Ascending aorta (tissue), 2 donors: Measurements from ENCODE around the gene ZNF771. TPM values are rescaled to one million over a fixed set of nuclear protein-coding genes. Genes with fewer than 3 reads are reported as not detected.
A peak's percentile ranks its signal among the peaks of the same experiment; 100 is the strongest.
"Not testable (repeated sequence)": the region's sequence is repeated elsewhere in the genome, so short reads cannot be mapped to it uniquely, and the experiment has no call there.

Source experiments
- DNase-seq, 2 donors: peaks; one replicate each; pipeline ENCODE4 v3.0.0-alpha.2; 2019; ENCODE audit warnings: low spot score in 2 of 2
- H3K27ac ChIP-seq, 2 donors: fragments of 200-600 bp; sonication (generic); one replicate each; pipeline ENCODE4 v1.5.1; 2016 to 2017; ENCODE audit warnings: mild to moderate bottlenecking in 1 of 2
- H3K27me3 ChIP-seq: fragments of 200-600 bp; sonication (generic); one replicate; pipeline ENCODE4 v1.5.1; 2017
- H3K36me3 ChIP-seq, 2 donors: fragments of 200-600 bp; sonication (generic); one replicate each; pipeline ENCODE4 v1.5.1; 2016
- H3K4me1 ChIP-seq, 2 donors: fragments of 200-600 bp; sonication (generic); one replicate each; pipeline ENCODE4 v1.5.1; 2016 to 2017; ENCODE audit warnings: mild to moderate bottlenecking in 1 of 2
- H3K4me3 ChIP-seq, 2 donors: fragments of 200-600 bp; sonication (generic); one replicate each; pipeline ENCODE4 v1.5.1; 2016 to 2017; ENCODE audit warnings: mild to moderate bottlenecking in 1 of 2
- H3K9me3 ChIP-seq, 2 donors: fragments of 200-600 bp; sonication (generic); one replicate each; pipeline ENCODE4 v1.5.1; 2016
- CTCF ChIP-seq, 3 experiments: fragments of 200-600 bp in 2 of 3; fragments of 450-650 bp in 1 of 3; sonication (generic) in 2 of 3; IDR thresholded peaks; one replicate each; pipeline ENCODE4 v1.5.1; 2016 to 2019; ENCODE audit warnings: antibody characterized with exemption in 3 of 3, mild to moderate bottlenecking in 1 of 3, moderate library complexity in 1 of 3
- intact Hi-C: fragments of 100-400 bp; cut with DNase I; formaldehyde crosslinking; loops from one replicate; pipeline ENCODE4 v1.15.1; 2023
- total RNA-seq: library from RNA; depleted of rRNA; stranded (reverse); fragments of >200 nt; gene quantifications from one replicate; pipeline ENCODE4 v1.1.0, GENCODE V29; 2016

ZNF771 gene
- total RNA-seq, 1 donor from 2014 or later, result 49.6 TPM

- no peaks in the 10 kb centered on the region for H3K27me3 ChIP-seq
- peak; percentile 99 to 100 for DNase-seq
- H3K27ac ChIP-seq, result peak within 1 kb of the TSS; percentile 92 to 97
- H3K4me3 ChIP-seq, result peak within 1 kb of the TSS; percentile 79 to 97
- intact Hi-C loops, result loop anchor here (1.0 to 2.0 kb wide), 4 partner anchors 15 to 89 kb away; partner anchors contain the start of genes DCTPP1, ZNF48, ZNF747 and ZNF768
- H3K4me1 ChIP-seq, result peaks cover 5 to 16% of the 10 kb centered on the region in 2 donors
- H3K36me3 ChIP-seq, result peaks cover 0 to 4% of the 10 kb centered on the region in 2 donors
- no peaks in the 10 kb centered on the region for H3K9me3 ChIP-seq
- peak; percentile 41 to 59 (median 42) for TF ChIP-seq CTCF (IDR thresholded peaks at IDR 0.05)
Observed at GRCh38 chr16:30445408-30446202, 38.2 kb downstream of the ZNF771 start, which contains the start of gene SEPHS2. Gene SEPHS2 (minus strand): TSS chr16:30445874. CDS start chr16:30445727, 147 bp downstream.

- Histone ChIP-seq H3K4me3 (peak overlapping the region; percentile 79 to 97), H3K36me3 (peaks cover 0 to 4% of the 10 kb centered on the region in 2 donors), H3K9me3 (no peaks in the 10 kb centered on the region), H3K27me3 (no peaks in the 10 kb centered on the region), H3K4me1 (peaks cover 5 to 16% of the 10 kb centered on the region in 2 donors), H3K27ac (peak overlapping the region; percentile 92 to 97)
- no peak for DNase-seq
- intact Hi-C loops, result no loop called here
- no peak for TF ChIP-seq CTCF (IDR thresholded peaks at IDR 0.05)
Observed at GRCh38 chr16:30446203-30446595, 38.8 kb downstream of the ZNF771 start.

GRCh38 chr16:30447512-30448226, 40.3 kb downstream of the ZNF771 start:
- H3K36me3 ChIP-seq, result peaks cover 0 to 4% of the 10 kb centered on the region in 2 donors
- H3K9me3 ChIP-seq, result no peaks in the 10 kb centered on the region
- TF ChIP-seq CTCF (IDR thresholded peaks at IDR 0.05), result no peak
- no peak overlapping the region for H3K4me3 ChIP-seq
- H3K27me3 ChIP-seq, result no peaks in the 10 kb centered on the region
- intact Hi-C loops, result no loop called here
- H3K4me1 ChIP-seq, result peaks cover 5 to 16% of the 10 kb centered on the region in 2 donors
- H3K27ac ChIP-seq, result no peak overlapping the region
- no peak for DNase-seq

- Histone ChIP-seq H3K4me3 (no peak overlapping the region), H3K27me3 (no peaks in the 10 kb centered on the region), H3K36me3 (no peaks in the 10 kb centered on the region), H3K4me1 (peaks cover 5 to 14% of the 10 kb centered on the region in 2 donors), H3K9me3 (no peaks in the 10 kb centered on the region), H3K27ac (no peak overlapping the region)
- intact Hi-C loops, result no loop called here
- DNase-seq, result no peak
- TF ChIP-seq CTCF (IDR thresholded peaks at IDR 0.05), result no peak
Observed at GRCh38 chr16:30449116-30449435, 41.7 kb downstream of the ZNF771 start.

- intact Hi-C loops, H3K4me1 ChIP-seq, DNase-seq, H3K27me3 ChIP-seq, H3K27ac ChIP-seq, H3K36me3 ChIP-seq, H3K9me3 ChIP-seq, H3K4me3 ChIP-seq: not testable (repeated sequence)
Observed at GRCh38 chr16:30452709-30453580, 45.5 kb downstream of the ZNF771 start.
